Nephron progenitor cell (in vitro differentiated cells): ENCODE data around the gene OR9G1.

Experiments used
- DNase-seq: peaks from one replicate; pipeline ENCODE4 v3.0.0; 2021
- H3K27ac Mint-ChIP-seq: 2 replicates; pipeline ENCODE4 v1.8.0; 2021; ENCODE audit warnings: mild to moderate bottlenecking, moderate library complexity, mixed read lengths
- H3K27me3 Mint-ChIP-seq: 2 replicates; pipeline ENCODE4 v1.8.0; 2021; ENCODE audit warnings: mild to moderate bottlenecking, low read depth, mixed read lengths; ENCODE audit not compliant: poor library complexity
- H3K36me3 Mint-ChIP-seq: 2 replicates; pipeline ENCODE4 v1.8.0; 2021; ENCODE audit warnings: low read depth, mixed read lengths
- H3K4me1 Mint-ChIP-seq: 2 replicates; pipeline ENCODE4 v1.8.0; 2021; ENCODE audit warnings: mixed read lengths
- H3K4me3 Mint-ChIP-seq: 2 replicates; pipeline ENCODE4 v1.8.0; 2021; ENCODE audit warnings: mild to moderate bottlenecking, moderate library complexity, mixed read lengths
- H3K9me3 Mint-ChIP-seq: 2 replicates; pipeline ENCODE4 v1.8.0; 2021; ENCODE audit warnings: mild to moderate bottlenecking, moderate library complexity, mixed read lengths
- TF ChIP-seq, protein P1 (sequence below): fragments of 200-600 bp; sonication (generic); IDR thresholded peaks from 2 replicates; pipeline ENCODE4 v1.5.0; 2021; ENCODE audit warnings: antibody characterized with exemption

OR9G1 gene

DNA sequence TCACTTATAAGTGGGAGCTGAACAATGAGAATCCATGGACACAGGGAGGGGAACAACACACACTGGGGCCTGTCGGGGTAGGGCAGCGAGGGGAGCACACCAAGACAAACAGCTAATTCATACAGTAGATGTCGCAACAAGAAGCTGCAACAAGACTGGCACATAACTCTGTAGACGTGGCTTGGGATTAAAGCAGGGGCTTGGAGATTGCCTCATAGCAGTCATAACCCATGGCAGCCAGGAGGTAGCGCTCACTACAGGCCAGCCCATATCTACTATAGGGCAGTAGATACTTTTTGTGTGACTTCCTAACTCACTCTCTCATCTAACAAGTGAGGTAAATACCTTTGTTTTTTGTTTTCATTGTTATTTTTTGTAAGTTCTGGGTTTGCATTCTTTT lies 51.3 kb downstream of the OR9G1 start:
- Mint-ChIP-seq H3K36me3 (no peaks in the 10 kb centered on the region), H3K4me3 (no peak overlapping the region), H3K27me3 (peaks cover 2% of the 10 kb centered on the region), H3K4me1 (no peaks in the 10 kb centered on the region), H3K9me3 (no peaks in the 10 kb centered on the region), H3K27ac (no peak overlapping the region)
- TF ChIP-seq, protein P1, sequence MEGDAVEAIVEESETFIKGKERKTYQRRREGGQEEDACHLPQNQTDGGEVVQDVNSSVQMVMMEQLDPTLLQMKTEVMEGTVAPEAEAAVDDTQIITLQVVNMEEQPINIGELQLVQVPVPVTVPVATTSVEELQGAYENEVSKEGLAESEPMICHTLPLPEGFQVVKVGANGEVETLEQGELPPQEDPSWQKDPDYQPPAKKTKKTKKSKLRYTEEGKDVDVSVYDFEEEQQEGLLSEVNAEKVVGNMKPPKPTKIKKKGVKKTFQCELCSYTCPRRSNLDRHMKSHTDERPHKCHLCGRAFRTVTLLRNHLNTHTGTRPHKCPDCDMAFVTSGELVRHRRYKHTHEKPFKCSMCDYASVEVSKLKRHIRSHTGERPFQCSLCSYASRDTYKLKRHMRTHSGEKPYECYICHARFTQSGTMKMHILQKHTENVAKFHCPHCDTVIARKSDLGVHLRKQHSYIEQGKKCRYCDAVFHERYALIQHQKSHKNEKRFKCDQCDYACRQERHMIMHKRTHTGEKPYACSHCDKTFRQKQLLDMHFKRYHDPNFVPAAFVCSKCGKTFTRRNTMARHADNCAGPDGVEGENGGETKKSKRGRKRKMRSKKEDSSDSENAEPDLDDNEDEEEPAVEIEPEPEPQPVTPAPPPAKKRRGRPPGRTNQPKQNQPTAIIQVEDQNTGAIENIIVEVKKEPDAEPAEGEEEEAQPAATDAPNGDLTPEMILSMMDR = no peak
- DNase-seq = no peak

DNA sequence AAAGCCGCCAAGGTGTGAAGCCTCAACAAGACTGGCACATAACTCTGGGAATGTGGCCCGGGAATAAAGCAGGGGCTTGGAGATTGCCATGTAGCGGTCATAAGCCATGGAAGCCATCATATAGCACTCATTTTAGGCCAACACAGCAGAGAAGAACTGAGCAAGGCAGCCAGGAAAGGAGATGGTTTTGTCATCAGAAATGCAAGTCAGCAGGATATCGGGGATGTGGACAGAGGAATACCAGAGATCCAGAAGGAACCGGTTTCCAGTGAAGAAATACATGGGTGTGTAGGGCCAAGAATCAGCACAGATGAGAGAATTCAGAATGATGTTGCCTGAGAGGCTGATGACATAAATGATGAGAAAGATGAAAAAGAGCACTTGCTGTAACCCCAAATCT lies 52.6 kb downstream of the OR9G1 start:
- peaks cover 2% of the 10 kb centered on the region for H3K27me3 Mint-ChIP-seq
- no peaks in the 10 kb centered on the region for H3K9me3 Mint-ChIP-seq
- DNase-seq = no peak
- no peaks in the 10 kb centered on the region for H3K4me1 Mint-ChIP-seq
- no peak overlapping the region for H3K4me3 Mint-ChIP-seq
- H3K36me3 Mint-ChIP-seq = no peaks in the 10 kb centered on the region
- TF ChIP-seq, protein P1 = no peak
- H3K27ac Mint-ChIP-seq = no peak overlapping the region
